CD4-positive, CD25-positive, alpha-beta regulatory T cell (primary cell): ENCODE measurements around the gene MAML2. TPM values are rescaled to one million over a fixed set of nuclear protein-coding genes. Genes with fewer than 3 reads are reported as not detected.
A peak's percentile ranks its signal among the peaks of the same experiment; 100 is the strongest.
"Not testable (repeated sequence)": the region's sequence is repeated elsewhere in the genome, so short reads cannot be mapped to it uniquely, and the experiment has no call there.

Experiments used
- ATAC-seq, 2 donors: fragments of 150-1000 bp; cut with Tn5 transposase; one replicate each; pipeline ENCODE4 v1.10.0; 2021; ENCODE audit warnings: low read depth in 2 of 2, moderate number of reproducible peaks in 2 of 2, moderate library complexity in 1 of 2
- DNase-seq, 3 donors: peaks; one replicate each; pipeline versions ENCODE4 v3.0.0 to v3.0.0-alpha.2; 2012 to 2022; ENCODE audit warnings: mixed read lengths in 1 of 3
- H3K27ac ChIP-seq: one replicate; pipeline ENCODE4 v1.7.0; 2013; ENCODE audit warnings: mild to moderate bottlenecking, low read length; ENCODE audit not compliant: insufficient read depth, poor library complexity, severe bottlenecking
- H3K27me3 ChIP-seq: one replicate; pipeline ENCODE4 v1.7.0; 2013; ENCODE audit warnings: low read length; ENCODE audit not compliant: control insufficient read depth, insufficient read depth
- H3K36me3 ChIP-seq: one replicate; pipeline ENCODE4 v1.7.0; 2013; ENCODE audit warnings: mild to moderate bottlenecking, low read length, moderate library complexity; ENCODE audit not compliant: control insufficient read depth, insufficient read depth
- H3K4me1 ChIP-seq: 2 replicates; pipeline ENCODE4 v1.7.0; 2013; ENCODE audit warnings: mild to moderate bottlenecking, low read length; ENCODE audit not compliant: insufficient read depth, control insufficient read depth, poor library complexity, severe bottlenecking
- H3K4me3 ChIP-seq: one replicate; pipeline ENCODE4 v1.7.0; 2013; ENCODE audit warnings: low read depth, mild to moderate bottlenecking, low read length, moderate library complexity
- H3K9me3 ChIP-seq, 2 experiments: 1 replicate in 1 of 2; 2 replicates in 1 of 2; pipeline ENCODE4 v1.7.0; 2013; ENCODE audit warnings: low read length in 2 of 2, mild to moderate bottlenecking in 1 of 2, moderate library complexity in 1 of 2; ENCODE audit not compliant: control insufficient read depth in 2 of 2
- H3K27ac Mint-ChIP-seq, 3 donors: one replicate each; pipeline ENCODE4 v1.8.0; 2020 to 2022; ENCODE audit warnings: mild to moderate bottlenecking in 3 of 3, mixed read lengths in 3 of 3, moderate library complexity in 2 of 3
- H3K27me3 Mint-ChIP-seq: one replicate; pipeline ENCODE4 v1.8.0; 2022; ENCODE audit warnings: mild to moderate bottlenecking, mixed read lengths
- H3K36me3 Mint-ChIP-seq: one replicate; pipeline ENCODE4 v1.8.0; 2020; ENCODE audit warnings: mixed read lengths
- H3K4me1 Mint-ChIP-seq, 4 donors: one replicate each; pipeline ENCODE4 v1.8.0; 2020 to 2022; ENCODE audit warnings: mixed read lengths in 4 of 4, mild to moderate bottlenecking in 1 of 4
- H3K4me3 Mint-ChIP-seq, 4 donors: one replicate each; pipeline ENCODE4 v1.8.0; 2020 to 2022; ENCODE audit warnings: mild to moderate bottlenecking in 4 of 4, mixed read lengths in 4 of 4, moderate library complexity in 3 of 4
- H3K9me3 Mint-ChIP-seq, 7 donors: one replicate each; pipeline ENCODE4 v1.8.0; 2020 to 2022; ENCODE audit warnings: mixed read lengths in 7 of 7, mild to moderate bottlenecking in 3 of 7, moderate library complexity in 2 of 7
- polyA plus RNA-seq, 4 donors: library from polyadenylated mRNA; unstranded; fragments of 300-500 nt; fragmentation: Illumina TruSeq; gene quantifications; one replicate each; pipeline ENCODE4 v1.2.3, GENCODE V29; 2021
- total RNA-seq: library from RNA; stranded (reverse); gene quantifications from one replicate; pipeline ENCODE4 v1.2.3, GENCODE V29; 2022

MAML2 gene
- total and polyA plus RNA-seq, 5 donors from 2014 or later, result 4.1 to 35.6 (median 9.3) TPM

DNA sequence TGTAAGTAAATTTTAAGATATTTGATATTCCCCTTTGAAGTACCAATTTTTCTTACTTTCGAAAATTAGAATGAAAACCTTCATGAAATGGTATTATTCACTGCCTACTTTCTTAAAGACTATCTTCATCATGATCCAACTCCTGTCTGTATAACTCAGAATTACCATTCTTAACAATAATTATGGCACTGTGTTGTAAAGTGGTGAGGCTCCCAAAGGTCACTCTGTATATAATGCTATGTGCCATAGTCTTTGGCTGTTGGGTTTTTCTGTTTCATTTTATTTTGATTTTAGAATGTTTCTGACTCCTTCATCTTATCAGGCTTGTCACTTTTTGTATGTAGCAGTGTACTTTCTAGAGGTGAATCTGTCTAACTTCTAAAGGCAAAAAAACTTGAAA lies 52.4 kb downstream of the MAML2 start:
- Histone ChIP-seq H3K36me3 (peaks cover 2% of the 10 kb centered on the region), H3K27me3 (no peaks in the 10 kb centered on the region), H3K9me3 (no peaks in the 10 kb centered on the region), H3K4me3 (no peak overlapping the region), H3K4me1 (peaks cover 18% of the 10 kb centered on the region), H3K27ac (no peak overlapping the region)
- Mint-ChIP-seq H3K9me3 (peaks cover 0 to 4% (median 0%) of the 10 kb centered on the region in 7 donors), H3K4me1 (peaks cover 38 to 79% (median 49%) of the 10 kb centered on the region in 4 donors), H3K27ac (peak overlapping the region in 1 of 3 donors; percentile 52), H3K27me3 (no peaks in the 10 kb centered on the region), H3K36me3 (peaks cover 15% of the 10 kb centered on the region), H3K4me3 (no peak overlapping the region)
- ATAC-seq (no peak), DNase-seq (no peak)

DNA sequence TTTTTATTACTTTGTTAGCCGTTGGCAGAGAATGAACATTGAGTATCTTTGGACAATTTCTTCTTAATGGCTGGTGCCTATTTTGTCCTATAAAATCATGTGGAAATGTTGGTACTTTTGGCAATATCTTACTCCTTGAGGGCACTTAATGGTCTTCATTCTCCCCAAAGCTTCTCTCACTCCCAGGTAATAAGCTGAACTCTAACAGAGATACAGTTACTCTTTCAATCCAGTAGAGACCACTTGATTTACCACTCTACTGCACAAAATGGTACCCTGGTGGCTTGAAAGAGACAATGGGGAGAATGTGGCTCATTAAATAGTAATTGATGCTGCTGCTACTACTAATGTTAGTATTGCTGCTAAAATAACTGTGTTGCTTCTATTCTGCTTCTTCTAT lies 53.0 kb downstream of the MAML2 start:
- H3K36me3 ChIP-seq, result peaks cover 2% of the 10 kb centered on the region
- Mint-ChIP-seq H3K4me1 (peaks cover 42 to 79% (median 47%) of the 10 kb centered on the region in 4 donors), H3K4me3 (no peak overlapping the region), H3K36me3 (peaks cover 21% of the 10 kb centered on the region), H3K9me3 (peaks cover 0 to 5% (median 2%) of the 10 kb centered on the region in 7 donors), H3K27me3 (no peaks in the 10 kb centered on the region), H3K27ac (no peak overlapping the region)
- DNase-seq (no peak), ATAC-seq (no peak)
- H3K4me3 ChIP-seq, result no peak overlapping the region
- no peak overlapping the region for H3K27ac ChIP-seq
- peaks cover 18% of the 10 kb centered on the region for H3K4me1 ChIP-seq
- no peaks in the 10 kb centered on the region for H3K27me3 ChIP-seq
- no peaks in the 10 kb centered on the region for H3K9me3 ChIP-seq

DNA sequence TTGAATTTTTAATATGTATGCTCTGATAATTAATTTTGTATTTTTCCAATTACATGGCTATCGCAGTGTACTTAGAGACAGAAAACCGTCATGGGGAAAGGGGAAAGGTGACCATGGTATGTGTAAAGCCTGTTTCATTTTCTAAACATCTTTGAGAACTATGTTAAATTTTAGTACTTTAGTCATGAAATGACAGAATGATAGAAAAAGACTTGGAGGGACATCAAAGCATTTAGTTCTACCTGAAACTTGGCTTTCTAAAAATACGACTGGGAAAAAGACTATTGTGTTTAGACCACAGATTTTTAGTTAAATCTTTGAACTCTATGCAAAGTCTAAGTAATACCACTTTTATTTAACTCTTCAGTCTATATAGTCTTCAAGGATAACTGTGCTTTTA lies 54.1 kb downstream of the MAML2 start:
- no peaks in the 10 kb centered on the region for H3K27me3 Mint-ChIP-seq
- Histone ChIP-seq H3K27me3 (no peaks in the 10 kb centered on the region), H3K4me3 (no peak overlapping the region), H3K27ac (no peak overlapping the region), H3K9me3 (no peaks in the 10 kb centered on the region), H3K4me1 (peaks cover 13% of the 10 kb centered on the region), H3K36me3 (peaks cover 2% of the 10 kb centered on the region)
- H3K27ac Mint-ChIP-seq, result no peak overlapping the region
- H3K4me3 Mint-ChIP-seq, result no peak overlapping the region
- peaks cover 40 to 79% (median 44%) of the 10 kb centered on the region in 4 donors for H3K4me1 Mint-ChIP-seq
- DNase-seq (no peak), ATAC-seq (no peak)
- peaks cover 0 to 9% (median 2%) of the 10 kb centered on the region in 7 donors for H3K9me3 Mint-ChIP-seq
- peaks cover 21% of the 10 kb centered on the region for H3K36me3 Mint-ChIP-seq

DNA sequence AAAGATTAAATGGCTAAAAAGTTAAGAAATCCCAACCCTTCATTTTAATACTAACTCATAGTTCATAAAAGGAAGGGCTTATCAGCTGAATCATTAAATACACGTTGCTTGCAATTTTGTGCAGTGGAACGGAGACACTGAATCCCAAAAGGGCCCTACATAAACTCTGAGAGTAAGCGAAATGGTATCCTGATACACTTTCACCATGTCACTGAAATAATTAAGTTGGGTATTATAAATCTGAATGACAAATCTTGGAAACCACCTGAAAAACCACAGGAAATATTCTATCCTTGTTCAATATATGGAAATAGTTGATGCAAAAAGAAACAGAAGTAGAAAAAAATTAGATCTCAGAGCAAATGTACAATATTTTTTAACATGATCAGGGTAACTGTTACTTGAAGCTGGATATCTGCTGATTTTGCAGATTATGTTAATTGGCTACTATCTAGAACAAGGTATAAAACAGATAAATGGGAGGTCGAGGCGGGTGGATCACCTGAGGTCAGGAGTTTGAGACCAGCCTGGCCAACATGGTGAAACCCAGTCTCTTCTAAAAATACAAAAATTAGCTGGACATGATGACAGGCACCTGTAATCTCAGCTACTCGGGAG lies 55.1 kb downstream of the MAML2 start:
- Histone ChIP-seq H3K36me3 (peaks cover 2% of the 10 kb centered on the region), H3K9me3 (no peaks in the 10 kb centered on the region), H3K27me3 (no peaks in the 10 kb centered on the region), H3K4me1 (peaks cover 3% of the 10 kb centered on the region), H3K27ac (no peak overlapping the region), H3K4me3 (no peak overlapping the region)
- Mint-ChIP-seq H3K4me3 (no peak overlapping the region), H3K9me3 (peaks cover 0 to 9% (median 2%) of the 10 kb centered on the region in 7 donors), H3K27me3 (no peaks in the 10 kb centered on the region), H3K27ac (peak overlapping the region in 1 of 3 donors; percentile 30), H3K36me3 (peaks cover 21% of the 10 kb centered on the region), H3K4me1 (peaks cover 34 to 79% (median 42%) of the 10 kb centered on the region in 4 donors)
- ATAC-seq (no peak), DNase-seq (no peak)

DNA sequence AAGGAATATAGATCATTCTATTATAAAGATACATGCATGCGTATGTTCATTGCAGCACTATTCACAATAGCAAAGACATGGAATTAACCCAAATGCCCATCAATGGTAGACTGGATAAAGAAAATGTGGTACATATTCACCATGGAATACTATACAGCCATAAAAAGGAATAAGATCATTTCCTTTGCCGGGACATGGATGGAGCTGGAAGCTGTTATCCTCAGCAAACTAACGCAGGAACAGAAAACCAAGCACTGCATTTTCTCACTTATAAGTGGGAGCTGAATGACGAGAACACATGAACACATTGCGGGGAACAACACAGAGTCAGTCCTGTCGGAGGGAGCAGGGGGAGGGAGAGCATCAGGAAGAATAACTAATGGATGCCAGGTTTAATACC lies 57.0 kb downstream of the MAML2 start:
- H3K27ac Mint-ChIP-seq, H3K27ac ChIP-seq, H3K36me3 ChIP-seq, H3K9me3 ChIP-seq, ATAC-seq, H3K4me3 ChIP-seq, H3K27me3 ChIP-seq, H3K4me3 Mint-ChIP-seq, H3K27me3 Mint-ChIP-seq, H3K9me3 Mint-ChIP-seq, H3K4me1 ChIP-seq, DNase-seq: not testable (repeated sequence)
- Mint-ChIP-seq H3K36me3 (peaks cover 20% of the 10 kb centered on the region), H3K4me1 (peaks cover 26 to 79% (median 40%) of the 10 kb centered on the region in 4 donors)

DNA sequence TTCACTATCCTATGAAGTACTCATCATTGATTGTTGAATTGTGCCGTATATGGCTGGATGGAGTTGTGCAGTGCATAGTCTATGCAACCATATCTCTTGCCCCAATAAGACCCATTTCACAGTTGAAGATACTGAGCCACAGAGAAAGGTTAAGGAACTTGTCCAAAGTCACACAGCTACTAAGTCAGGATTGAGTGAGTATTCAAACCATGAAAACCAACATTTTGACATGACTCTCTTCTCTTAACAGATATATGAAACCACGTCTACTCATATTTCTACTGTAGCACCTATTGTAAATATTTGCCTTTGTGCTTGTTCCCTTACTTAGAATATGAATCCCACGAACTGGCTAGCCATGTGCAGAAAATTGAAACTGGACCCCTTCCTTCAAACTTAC lies 58.1 kb downstream of the MAML2 start:
- Mint-ChIP-seq H3K4me3 (no peak overlapping the region), H3K27ac (peak overlapping the region in 1 of 3 donors; percentile 78), H3K36me3 (peaks cover 20% of the 10 kb centered on the region), H3K27me3 (no peaks in the 10 kb centered on the region), H3K9me3 (peaks cover 0 to 9% (median 2%) of the 10 kb centered on the region in 7 donors), H3K4me1 (peaks cover 28 to 79% (median 39%) of the 10 kb centered on the region in 4 donors)
- Histone ChIP-seq H3K9me3 (no peaks in the 10 kb centered on the region), H3K4me1 (peaks cover 6% of the 10 kb centered on the region), H3K27me3 (no peaks in the 10 kb centered on the region), H3K36me3 (no peaks in the 10 kb centered on the region), H3K4me3 (no peak overlapping the region), H3K27ac (no peak overlapping the region)
- DNase-seq (peak in 1 of 3 donors; percentile 11), ATAC-seq (no peak)

DNA sequence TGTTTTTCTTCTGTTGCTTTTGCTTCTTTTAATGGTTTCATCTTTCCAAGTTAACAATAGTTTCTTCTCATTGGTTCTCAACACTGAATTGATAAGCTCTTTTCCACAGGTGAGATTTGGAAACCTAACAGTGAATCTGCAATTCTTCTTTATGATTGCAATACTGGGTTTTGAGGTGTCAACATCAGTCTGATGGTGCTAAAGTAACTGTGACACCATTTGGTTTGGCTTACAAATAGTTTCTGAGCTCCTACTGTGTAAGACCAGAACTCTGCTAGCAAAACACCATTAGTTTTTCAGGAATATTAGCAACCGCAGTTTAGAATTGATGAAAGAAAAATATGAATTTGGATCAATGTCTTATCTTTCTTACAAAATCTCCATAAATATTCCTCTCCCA lies 58.6 kb downstream of the MAML2 start:
- Histone ChIP-seq H3K36me3 (no peaks in the 10 kb centered on the region), H3K4me1 (peaks cover 11% of the 10 kb centered on the region), H3K4me3 (no peak overlapping the region), H3K27ac (no peak overlapping the region), H3K27me3 (no peaks in the 10 kb centered on the region), H3K9me3 (no peaks in the 10 kb centered on the region)
- Mint-ChIP-seq H3K9me3 (peaks cover 0 to 9% (median 2%) of the 10 kb centered on the region in 7 donors), H3K27ac (no peak overlapping the region), H3K4me1 (peaks cover 28 to 78% (median 40%) of the 10 kb centered on the region in 4 donors), H3K36me3 (peaks cover 20% of the 10 kb centered on the region), H3K4me3 (no peak overlapping the region), H3K27me3 (no peaks in the 10 kb centered on the region)
- DNase-seq (no peak), ATAC-seq (no peak)

DNA sequence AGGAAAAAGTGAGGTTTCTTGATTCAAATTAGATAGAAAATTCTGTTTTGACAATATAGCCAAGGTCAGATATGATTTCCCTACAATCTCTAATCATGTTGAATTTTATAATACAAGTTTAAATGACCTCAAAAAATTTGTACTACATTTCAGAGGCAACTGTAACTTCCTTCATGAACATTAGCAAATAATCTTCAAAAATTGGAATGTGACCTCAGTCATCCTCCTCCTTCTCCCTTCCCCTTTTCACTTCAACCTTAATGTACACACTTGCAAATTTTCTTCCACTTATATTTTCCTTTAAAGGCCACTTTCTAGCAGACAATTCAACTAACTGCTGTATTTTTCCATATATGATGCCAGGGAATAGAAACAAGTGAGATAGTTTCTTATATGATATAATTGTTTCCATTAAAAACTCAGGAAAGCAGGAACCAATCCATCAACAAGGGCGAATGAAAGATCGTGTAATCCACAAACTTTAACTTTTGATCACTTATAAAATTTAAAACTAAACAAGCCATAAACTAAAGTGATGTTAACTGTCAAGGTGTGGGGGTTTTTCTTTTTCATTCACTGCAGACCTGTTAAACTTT lies 60.3 kb downstream of the MAML2 start:
- peaks cover 35 to 82% (median 41%) of the 10 kb centered on the region in 4 donors for H3K4me1 Mint-ChIP-seq
- peaks cover 18% of the 10 kb centered on the region for H3K4me1 ChIP-seq
- H3K27ac Mint-ChIP-seq, result peak overlapping the region in 2 of 3 donors; percentile 4 to 70
- H3K4me3 ChIP-seq, result no peak overlapping the region
- DNase-seq, result no peak
- no peak overlapping the region for H3K27ac ChIP-seq
- no peak overlapping the region for H3K4me3 Mint-ChIP-seq
- peaks cover 2% of the 10 kb centered on the region for H3K36me3 ChIP-seq
- H3K36me3 Mint-ChIP-seq, result peaks cover 17% of the 10 kb centered on the region
- no peaks in the 10 kb centered on the region for H3K9me3 ChIP-seq
- H3K27me3 Mint-ChIP-seq, result no peaks in the 10 kb centered on the region
- no peaks in the 10 kb centered on the region for H3K27me3 ChIP-seq
- no peak for ATAC-seq
- H3K9me3 Mint-ChIP-seq, result peaks cover 0 to 9% (median 2%) of the 10 kb centered on the region in 7 donors
